HEK293 (cell line): ENCODE results near the gene CLIP1.

Source experiments
- CTCF ChIA-PET: fragments of 350-600 bp; formaldehyde crosslinking; extraction: SDS; loops from one replicate; lab custom pipeline; 2021; ENCODE audit warnings: antibody characterized with exemption; lab: Yijun Ruan, JAX
- POLR2A ChIA-PET: fragments of 300-600 bp; formaldehyde crosslinking; extraction: SDS; loops from one replicate; lab custom pipeline; 2020; ENCODE audit warnings: antibody characterized with exemption, inconsistent platforms; lab: Yijun Ruan, JAX
- H3K27ac ChIP-seq: fragments of 200-500 bp; sonication (Bioruptor generic); 2 replicates; pipeline ENCODE4 v1.5.1; 2014; ENCODE audit warnings: low read depth, low read length, control low read depth, inconsistent platforms; ENCODE audit errors: extremely low read depth
- H3K36me3 ChIP-seq, 2 experiments: fragments of 200-500 bp in 1 of 2; sonication (Bioruptor generic) in 1 of 2; 1 replicate in 1 of 2; 2 replicates in 1 of 2; pipeline ENCODE4 v1.5.1; 2014 to 2017; ENCODE audit warnings: inconsistent platforms in 2 of 2, low read length in 2 of 2; ENCODE audit not compliant: control insufficient read depth in 2 of 2, insufficient read depth in 1 of 2
- H3K4me1 ChIP-seq: fragments of 200-500 bp; sonication (Bioruptor generic); 2 replicates; pipeline ENCODE4 v1.5.1; 2014; ENCODE audit warnings: mild to moderate bottlenecking, low read length, inconsistent platforms; ENCODE audit not compliant: control insufficient read depth, insufficient read depth
- H3K4me3 ChIP-seq: 2 replicates; pipeline ENCODE4 v1.5.1; 2011; ENCODE audit warnings: low read depth, mild to moderate bottlenecking, control low read depth, low read length, moderate library complexity
- H3K9me3 ChIP-seq: fragments of 200-500 bp; sonication (Bioruptor generic); 2 replicates; pipeline ENCODE4 v1.5.1; 2014; ENCODE audit warnings: low read depth, low read length, inconsistent platforms; ENCODE audit not compliant: control insufficient read depth, insufficient read depth
- CTCF ChIP-seq: fragments of 450-650 bp; formaldehyde crosslinking; IDR thresholded peaks from 2 replicates; pipeline ENCODE4 v1.5.1; 2016; ENCODE audit warnings: missing biosample characterization, missing genetic modification characterization
- GLI2 ChIP-seq: fragments of 450-650 bp; formaldehyde crosslinking; IDR thresholded peaks from 2 replicates; pipeline ENCODE4; 2017; ENCODE audit warnings: missing biosample characterization, missing genetic modification characterization, low read depth, borderline replicate concordance
- GLIS1 ChIP-seq: fragments of 450-650 bp; formaldehyde crosslinking; IDR thresholded peaks from 2 replicates; pipeline ENCODE4 v1.5.1; 2016; ENCODE audit warnings: missing biosample characterization, missing genetic modification characterization
- HOXA7 ChIP-seq: sonication (generic); formaldehyde crosslinking; IDR thresholded peaks from 2 replicates; pipeline ENCODE4 v1.8.1; 2022; ENCODE audit warnings: missing genetic modification reagents, borderline replicate concordance
- KLF16 ChIP-seq: fragments of 450-650 bp; formaldehyde crosslinking; IDR thresholded peaks from 2 replicates; pipeline ENCODE4 v1.5.1; 2017; ENCODE audit warnings: missing biosample characterization, missing genetic modification characterization
- MYNN ChIP-seq: fragments of 450-650 bp; formaldehyde crosslinking; IDR thresholded peaks from 2 replicates; pipeline ENCODE4 v1.5.1; 2016; ENCODE audit warnings: missing biosample characterization, missing genetic modification characterization, borderline replicate concordance
- SALL2 ChIP-seq: fragments of 450-650 bp; formaldehyde crosslinking; IDR thresholded peaks from 2 replicates; pipeline ENCODE4 v1.5.0; 2017; ENCODE audit warnings: missing biosample characterization, mild to moderate bottlenecking, missing genetic modification characterization, borderline replicate concordance
- SETDB1 ChIP-seq: IDR thresholded peaks from one replicate; pipeline ENCODE4 v1.6.1; 2017; ENCODE audit warnings: mild to moderate bottlenecking, low read length, moderate library complexity, mixed read lengths; ENCODE audit not compliant: insufficient read length
- ZBTB17 ChIP-seq: fragments of 450-650 bp; formaldehyde crosslinking; IDR thresholded peaks from 2 replicates; pipeline ENCODE4 v1.5.1; 2016; ENCODE audit warnings: missing biosample characterization, missing genetic modification characterization
- ZBTB20 ChIP-seq: fragments of 450-650 bp; formaldehyde crosslinking; IDR thresholded peaks from 2 replicates; pipeline ENCODE4 v1.5.1; 2016; ENCODE audit warnings: missing biosample characterization, missing genetic modification characterization
- ZFP37 ChIP-seq: fragments of 450-650 bp; formaldehyde crosslinking; IDR thresholded peaks from 2 replicates; pipeline ENCODE4 v1.5.1; 2016; ENCODE audit warnings: missing biosample characterization, missing genetic modification characterization
- ZNF10 ChIP-seq: fragments of 450-650 bp; formaldehyde crosslinking; IDR thresholded peaks from 2 replicates; pipeline ENCODE4 v1.5.1; 2017; ENCODE audit warnings: missing biosample characterization, missing genetic modification characterization
- ZNF112 ChIP-seq: fragments of 450-650 bp; formaldehyde crosslinking; IDR thresholded peaks from 2 replicates; pipeline ENCODE4 v1.5.0; 2017; ENCODE audit warnings: missing biosample characterization, missing genetic modification characterization
- ZNF16 ChIP-seq: fragments of 450-650 bp; formaldehyde crosslinking; IDR thresholded peaks from 2 replicates; pipeline ENCODE4 v1.5.1; 2016; ENCODE audit warnings: low read depth, missing biosample characterization, missing genetic modification characterization
- ZNF266 ChIP-seq: fragments of 450-650 bp; formaldehyde crosslinking; IDR thresholded peaks from 2 replicates; pipeline ENCODE4 v1.5.1; 2016; ENCODE audit warnings: missing biosample characterization, missing genetic modification characterization, low read depth
- ZNF514 ChIP-seq: fragments of 450-650 bp; formaldehyde crosslinking; IDR thresholded peaks from 2 replicates; pipeline ENCODE4 v1.5.1; 2016; ENCODE audit warnings: missing biosample characterization, missing genetic modification characterization
- ZNF530 ChIP-seq: fragments of 450-650 bp; formaldehyde crosslinking; IDR thresholded peaks from 2 replicates; pipeline ENCODE4 v1.5.1; 2016; ENCODE audit warnings: low read depth, missing biosample characterization, missing genetic modification characterization
- ZNF560 ChIP-seq: fragments of 450-650 bp; formaldehyde crosslinking; IDR thresholded peaks from 2 replicates; pipeline ENCODE4 v1.5.1; 2017; ENCODE audit warnings: missing biosample characterization, missing genetic modification characterization, borderline replicate concordance
- ZNF561 ChIP-seq: fragments of 450-650 bp; IDR thresholded peaks from 2 replicates; pipeline ENCODE4 v1.5.1; 2018; ENCODE audit warnings: missing biosample characterization, missing genetic modification characterization, borderline replicate concordance
- ZNF580 ChIP-seq: fragments of 450-650 bp; formaldehyde crosslinking; IDR thresholded peaks from 2 replicates; pipeline ENCODE4 v1.5.1; 2016; ENCODE audit warnings: missing biosample characterization, missing genetic modification characterization
- ZNF645 ChIP-seq: fragments of 450-650 bp; formaldehyde crosslinking; IDR thresholded peaks from 2 replicates; pipeline ENCODE4; 2016; ENCODE audit warnings: missing biosample characterization, missing genetic modification characterization
- TF ChIP-seq, protein P1 (sequence below): fragments of 450-650 bp; formaldehyde crosslinking; IDR thresholded peaks from 2 replicates; pipeline ENCODE4 v1.5.1; 2016; ENCODE audit warnings: missing biosample characterization, missing genetic modification characterization
- TF ChIP-seq, protein P2 (sequence below): fragments of 450-650 bp; formaldehyde crosslinking; IDR thresholded peaks from 2 replicates; pipeline ENCODE4 v1.5.1; 2016; ENCODE audit warnings: missing biosample characterization, missing genetic modification characterization

CLIP1 gene

DNA sequence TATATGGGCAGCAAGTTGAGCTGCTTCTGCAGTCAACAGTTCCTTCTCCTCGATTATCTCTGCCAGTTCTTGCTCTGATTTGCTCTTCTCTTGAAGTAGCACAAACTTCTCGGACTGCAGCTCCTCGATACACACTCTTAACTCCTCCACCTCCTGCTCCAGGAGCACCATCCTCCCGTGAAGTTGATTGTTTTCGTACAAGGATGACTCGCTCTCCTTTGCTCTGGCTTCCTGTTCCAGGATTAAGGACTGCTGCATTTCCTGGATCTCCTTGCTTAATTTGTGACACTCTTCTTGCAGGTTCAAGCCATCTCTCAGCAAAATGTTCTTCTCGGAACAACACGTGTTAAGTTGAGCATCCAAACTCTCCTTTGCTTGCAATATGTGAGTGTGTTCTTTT, 100.0 kb downstream of the CLIP1 start:
- peak; percentile 26; the same call in 1 of the 2 replicates for TF ChIP-seq ZBTB17
- TF ChIP-seq ZNF16 (tag by site-specific recombination), result no peak
- no peak for TF ChIP-seq ZNF560
- TF ChIP-seq GLIS1 (tag by site-specific recombination), result no peak
- no peak for TF ChIP-seq ZNF580
- TF ChIP-seq ZBTB20, result no peak
- H3K9me3 ChIP-seq, result no peaks in the 10 kb centered on the region
- H3K27ac ChIP-seq, result no peak overlapping the region
- ChIA-PET POLR2A (no interaction called here), CTCF (interaction anchor here (0.6 to 2.7 kb wide), 3 partner anchors 14 to 232 kb away, joined by 3 to 15 read pairs (median 5); no protein-coding TSS in a partner anchor)
- H3K36me3 ChIP-seq, result peaks cover 10 to 59% of the 10 kb centered on the region in 2 experiments
- no peaks in the 10 kb centered on the region for H3K4me1 ChIP-seq
- H3K4me3 ChIP-seq, result no peak overlapping the region

GRCh38 chr12:122318607-122319605, 103.6 kb downstream of the CLIP1 start:
- H3K9me3 ChIP-seq, result no peaks in the 10 kb centered on the region
- ChIA-PET POLR2A (no interaction called here), CTCF (interaction anchor here (0.9 to 1.5 kb wide), 3 partner anchors 18 to 81 kb away, joined by 4 to 6 read pairs (median 5); no protein-coding TSS in a partner anchor)
- no peak for TF ChIP-seq MYNN
- TF ChIP-seq ZNF645 (tag by site-specific recombination), result no peak
- no peak for TF ChIP-seq SETDB1
- TF ChIP-seq ZFP37, result no peak
- no peak for TF ChIP-seq ZNF10
- TF ChIP-seq ZNF112, result no peak
- TF ChIP-seq ZNF266 (tag by site-specific recombination), result no peak
- TF ChIP-seq, protein P1, sequence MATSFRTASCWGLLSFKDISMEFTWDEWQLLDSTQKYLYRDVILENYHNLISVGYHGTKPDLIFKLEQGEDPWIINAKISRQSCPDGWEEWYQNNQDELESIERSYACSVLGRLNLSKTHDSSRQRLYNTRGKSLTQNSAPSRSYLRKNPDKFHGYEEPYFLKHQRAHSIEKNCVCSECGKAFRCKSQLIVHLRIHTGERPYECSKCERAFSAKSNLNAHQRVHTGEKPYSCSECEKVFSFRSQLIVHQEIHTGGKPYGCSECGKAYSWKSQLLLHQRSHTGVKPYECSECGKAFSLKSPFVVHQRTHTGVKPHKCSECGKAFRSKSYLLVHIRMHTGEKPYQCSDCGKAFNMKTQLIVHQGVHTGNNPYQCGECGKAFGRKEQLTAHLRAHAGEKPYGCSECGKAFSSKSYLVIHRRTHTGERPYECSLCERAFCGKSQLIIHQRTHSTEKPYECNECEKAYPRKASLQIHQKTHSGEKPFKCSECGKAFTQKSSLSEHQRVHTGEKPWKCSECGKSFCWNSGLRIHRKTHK, result no peak
- no peak for TF ChIP-seq GLI2 (tag by site-specific recombination)
- TF ChIP-seq, protein P2, sequence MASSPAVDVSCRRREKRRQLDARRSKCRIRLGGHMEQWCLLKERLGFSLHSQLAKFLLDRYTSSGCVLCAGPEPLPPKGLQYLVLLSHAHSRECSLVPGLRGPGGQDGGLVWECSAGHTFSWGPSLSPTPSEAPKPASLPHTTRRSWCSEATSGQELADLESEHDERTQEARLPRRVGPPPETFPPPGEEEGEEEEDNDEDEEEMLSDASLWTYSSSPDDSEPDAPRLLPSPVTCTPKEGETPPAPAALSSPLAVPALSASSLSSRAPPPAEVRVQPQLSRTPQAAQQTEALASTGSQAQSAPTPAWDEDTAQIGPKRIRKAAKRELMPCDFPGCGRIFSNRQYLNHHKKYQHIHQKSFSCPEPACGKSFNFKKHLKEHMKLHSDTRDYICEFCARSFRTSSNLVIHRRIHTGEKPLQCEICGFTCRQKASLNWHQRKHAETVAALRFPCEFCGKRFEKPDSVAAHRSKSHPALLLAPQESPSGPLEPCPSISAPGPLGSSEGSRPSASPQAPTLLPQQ (tag by site-specific recombination), result no peak
- TF ChIP-seq SALL2 (tag by site-specific recombination), result no peak
- no peak for TF ChIP-seq ZNF561 (tag by site-specific recombination)
- no peak for TF ChIP-seq KLF16
- TF ChIP-seq CTCF, result no peak
- no peak for TF ChIP-seq ZNF514 (tag by site-specific recombination)
- no peak for TF ChIP-seq ZNF530
- TF ChIP-seq HOXA7 (CRISPR knock-in tag), result no peak
- H3K36me3 ChIP-seq, result peaks cover 7 to 56% of the 10 kb centered on the region in 2 experiments
- no peak overlapping the region for H3K27ac ChIP-seq
- no peaks in the 10 kb centered on the region for H3K4me1 ChIP-seq
- H3K4me3 ChIP-seq, result no peak overlapping the region
